Stimulated activated CD4-positive, alpha-beta T cell treated with anti-CD3 and anti-CD28 coated beads, Interleukin-1b, Interleukin-23, amount 100 ng/mL, for 24 hours (primary cell): ENCODE data around the gene EDN3.

Experiments used
- DNase-seq, 4 experiments: peaks; one replicate each; pipeline ENCODE4 v3.0.0-alpha.2; 2020; ENCODE audit warnings: low read depth in 4 of 4, low spot score in 1 of 4

Gene EDN3

DNA sequence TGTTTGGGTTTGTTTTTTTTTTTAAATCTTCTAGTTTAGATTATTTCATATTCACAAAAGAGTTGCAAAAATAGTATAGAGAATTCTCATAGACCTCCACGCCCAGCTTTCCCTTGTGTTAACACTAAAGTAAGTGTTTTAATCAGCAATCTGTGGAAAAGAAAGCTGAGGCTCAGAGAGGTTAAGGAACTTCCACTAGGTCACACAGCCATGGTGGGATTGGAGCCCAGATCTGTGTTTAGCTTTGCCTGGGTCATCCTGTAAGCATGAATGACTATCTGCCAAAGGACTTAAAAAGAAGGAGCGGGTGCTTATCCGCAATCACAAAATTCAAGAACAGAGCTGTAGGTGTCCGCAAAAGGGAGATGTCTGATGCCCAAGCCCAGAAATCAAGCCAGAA is 60.5 kb downstream of the EDN3 start:
- DNase-seq = no peak

DNA sequence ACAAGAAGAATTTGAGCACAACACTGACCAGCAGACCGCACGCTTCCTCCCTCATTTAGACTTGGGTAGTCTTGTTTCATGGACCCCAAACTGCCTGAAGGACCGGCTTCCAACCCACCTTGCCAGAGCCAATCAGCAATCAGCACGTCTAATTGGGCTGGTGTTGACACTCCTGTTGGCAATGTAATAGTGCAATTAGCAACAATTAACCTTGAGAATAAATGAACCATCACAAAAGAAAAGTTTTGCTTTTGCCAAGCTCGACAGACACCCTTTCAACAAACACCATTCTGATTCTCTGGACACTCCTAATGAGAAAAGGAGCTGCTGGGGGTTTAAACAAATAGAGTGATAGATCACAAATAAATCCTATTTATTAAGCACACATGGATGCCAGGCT is 61.0 kb downstream of the EDN3 start:
- no peak for DNase-seq

DNA sequence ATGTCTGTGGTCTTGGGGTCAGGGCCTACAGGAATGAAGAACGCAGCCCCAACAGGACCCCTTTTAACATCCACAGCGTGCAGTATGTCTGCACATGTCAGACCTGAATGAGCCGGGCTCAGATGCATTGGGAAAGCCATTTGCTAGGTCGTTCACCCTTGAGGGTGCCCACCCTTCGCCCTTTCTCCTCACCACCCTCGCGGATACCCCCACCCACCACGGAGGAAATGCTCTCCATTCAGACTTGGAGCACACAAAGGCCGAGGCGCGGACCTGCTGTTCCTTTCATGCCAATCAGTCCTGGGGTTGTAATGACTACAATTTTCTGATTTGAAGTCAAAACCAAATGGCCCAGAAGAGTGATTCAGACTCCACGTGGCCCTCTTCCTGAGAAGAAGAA is 62.7 kb downstream of the EDN3 start:
- DNase-seq = no peak

DNA sequence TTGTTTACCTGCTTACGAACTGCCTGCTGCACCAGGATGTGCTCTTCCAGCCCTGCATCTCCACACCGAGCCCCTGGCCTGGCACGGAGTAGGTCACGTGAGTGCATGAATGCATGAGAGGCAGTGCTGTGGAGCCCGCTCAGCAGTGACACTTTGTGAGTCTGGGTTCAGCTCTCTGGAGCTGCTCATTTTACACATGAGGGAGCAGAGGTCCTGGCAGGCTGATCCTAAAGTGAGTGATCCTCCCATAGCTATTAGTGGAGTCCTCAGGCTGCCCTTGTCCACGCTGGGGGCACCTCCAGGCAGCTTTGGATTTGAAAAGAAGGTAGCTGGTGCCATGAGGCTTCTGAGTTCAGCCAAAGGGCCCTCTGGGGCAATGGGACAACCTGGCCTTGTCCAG is 64.2 kb downstream of the EDN3 start:
- DNase-seq = no peak

DNA sequence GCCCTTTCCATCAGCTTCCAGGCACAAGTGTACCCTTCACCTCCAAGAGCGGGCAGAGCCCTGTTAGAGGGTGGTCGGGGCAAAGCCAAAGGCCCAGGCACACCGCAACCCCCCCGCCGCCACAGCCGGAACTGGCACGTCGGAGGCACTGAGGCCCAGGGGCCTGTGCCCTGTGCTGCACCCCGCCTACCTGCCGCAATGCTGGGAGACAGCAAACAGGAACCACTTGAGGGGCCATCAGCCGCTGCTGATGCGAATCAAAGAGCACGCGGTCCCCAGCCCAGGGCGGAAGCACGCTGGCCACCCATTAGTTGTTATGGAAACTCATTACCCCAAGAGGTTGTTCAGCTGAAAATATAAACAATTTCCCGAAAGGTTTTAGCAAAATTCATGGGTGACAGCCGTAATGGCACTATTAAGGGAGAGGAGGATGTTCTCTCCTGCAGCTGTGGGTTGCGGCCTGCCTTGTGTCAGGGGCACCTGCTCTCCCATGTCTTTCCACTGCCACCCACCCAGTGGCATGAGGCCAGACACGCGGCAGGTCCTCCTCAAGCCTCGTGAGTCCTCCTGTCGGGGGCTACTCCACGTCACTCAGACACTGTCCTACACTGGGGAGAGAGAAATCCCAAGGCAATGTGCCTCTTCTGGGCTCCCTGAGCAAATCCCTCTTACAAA is 65.3 kb downstream of the EDN3 start:
- DNase-seq = no peak

DNA sequence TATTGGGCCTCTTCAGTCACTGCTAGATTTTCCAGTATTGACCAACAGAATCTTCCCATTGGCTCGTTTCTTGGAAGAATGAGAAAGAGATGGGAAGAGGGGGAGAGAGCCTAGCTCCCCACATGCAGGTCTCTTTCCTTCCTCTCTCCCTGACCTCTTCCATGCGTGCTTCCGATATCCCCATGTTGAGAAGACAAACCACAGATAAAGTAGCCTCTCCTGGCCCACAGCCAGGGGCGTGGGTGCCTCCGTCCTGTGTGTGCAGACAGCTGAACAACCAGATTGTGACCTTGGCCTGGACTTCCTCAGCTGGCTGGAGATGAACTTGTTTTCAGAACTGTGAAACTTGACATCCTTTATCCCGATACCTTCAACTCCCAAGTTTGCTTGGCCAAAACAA is 71.0 kb downstream of the EDN3 start:
- DNase-seq = no peak

DNA sequence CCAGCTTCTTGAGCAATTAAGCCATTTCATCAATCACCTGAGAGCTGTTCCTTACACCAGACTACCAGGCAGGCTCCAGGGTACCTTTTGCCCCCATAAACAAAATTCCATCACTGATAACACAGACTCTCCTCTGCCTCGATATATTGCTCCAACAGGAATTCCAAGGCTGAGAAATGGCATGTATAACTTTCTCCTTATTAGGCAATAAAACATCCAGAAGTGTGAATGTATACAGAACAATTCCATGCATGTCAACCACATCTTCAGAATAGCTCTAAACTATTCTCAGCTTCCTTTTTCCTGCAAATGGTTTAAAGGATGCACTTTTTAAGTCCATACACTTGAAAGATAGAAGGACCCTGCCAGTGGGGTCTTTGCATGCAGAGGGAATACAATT is 73.8 kb downstream of the EDN3 start:
- DNase-seq = no peak

DNA sequence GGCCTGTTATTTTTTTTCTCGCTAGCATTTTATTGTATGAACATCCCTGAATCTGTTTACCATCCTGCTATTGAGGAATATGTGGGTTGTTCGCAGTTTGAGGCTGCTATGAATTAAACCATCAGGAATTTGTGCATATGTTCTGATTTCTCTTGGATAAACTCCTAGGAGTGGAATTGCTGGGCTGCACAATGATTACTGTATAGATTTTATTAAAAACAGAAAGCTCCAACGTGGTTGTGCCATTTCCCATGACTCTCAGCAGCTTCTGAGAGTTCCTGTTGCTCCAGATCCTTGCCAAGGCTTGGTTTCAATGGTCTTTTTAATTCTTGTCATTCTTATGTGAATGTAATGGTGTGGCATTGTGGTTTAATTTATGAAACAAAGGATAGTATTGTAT is 75.1 kb downstream of the EDN3 start:
- DNase-seq = no peak
